Measurements from ENCODE around the gene NFYB. TPM values are rescaled to one million over a fixed set of nuclear protein-coding genes. Genes with fewer than 3 reads are reported as not detected.

NFYB gene
- total RNA-seq, result 36.0 to 40.2 TPM (median 36.7 TPM) in 3 replicates

- peak; percentile 85 to 92 for DNase-seq (ENCODE audit: low spot score in 2 of 2, unreplicated experiment in 2 of 2)
- Mint-ChIP-seq H3K27me3 (ENCODE audit: low read depth) (no peaks in the 10 kb centered on the region), H3K27ac (peak within 1 kb of the TSS; percentile 93), H3K9me3 (no peaks in the 10 kb centered on the region), H3K4me3 (peak within 1 kb of the TSS; percentile 84), H3K36me3 (no peaks in the 10 kb centered on the region), H3K4me1 (peaks cover 23% of the 10 kb centered on the region)
- no peak for TF ChIP-seq CTCF (IDR thresholded peaks at IDR 0.05; ENCODE audit: unreplicated experiment)
These were observed at the start of gene NFYB for GRCh38 chr12:104137902-104138796. NFYB (minus strand) TSS chr12:104138210; CDS start chr12:104135453, 2,757 bp downstream.

DNA sequence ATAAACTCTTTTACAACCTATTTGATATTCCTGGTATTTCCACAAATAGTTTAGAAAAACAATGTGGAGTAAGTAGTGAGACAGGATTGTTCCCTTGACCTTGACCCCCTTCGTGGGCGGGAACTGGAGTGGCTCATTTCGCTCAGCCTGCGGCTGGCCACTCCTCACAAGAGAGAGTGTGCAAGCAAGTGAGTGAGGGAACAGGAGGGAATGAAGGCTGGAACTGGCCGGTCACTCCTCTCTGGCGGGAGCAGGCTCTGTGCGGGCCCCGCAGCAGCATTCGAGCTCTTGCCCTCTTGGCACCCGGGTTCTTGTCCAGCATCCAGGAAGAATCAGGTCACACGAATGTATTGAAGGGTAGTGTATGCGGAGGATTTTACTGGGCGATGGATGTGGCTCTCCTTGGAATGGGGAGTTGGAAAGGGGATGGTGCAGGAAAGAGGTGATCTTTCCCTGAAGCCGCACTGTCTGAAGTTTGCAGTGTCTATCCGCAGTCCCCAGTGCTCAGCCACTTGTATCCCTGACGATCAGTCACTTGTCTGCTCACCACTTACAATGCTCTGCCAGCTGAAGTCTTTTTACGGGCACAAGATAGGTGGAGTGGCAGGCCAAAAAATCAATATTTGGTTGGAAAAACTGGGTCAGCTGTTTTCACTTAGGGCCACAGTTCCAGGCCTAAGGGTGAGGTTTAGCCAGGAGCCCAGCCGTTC, 49.6 kb upstream of the NFYB start:
- H3K36me3 Mint-ChIP-seq, result peaks cover 2% of the 10 kb centered on the region
- TF ChIP-seq CTCF (IDR thresholded peaks at IDR 0.05; ENCODE audit: unreplicated experiment), result no peak

DNA sequence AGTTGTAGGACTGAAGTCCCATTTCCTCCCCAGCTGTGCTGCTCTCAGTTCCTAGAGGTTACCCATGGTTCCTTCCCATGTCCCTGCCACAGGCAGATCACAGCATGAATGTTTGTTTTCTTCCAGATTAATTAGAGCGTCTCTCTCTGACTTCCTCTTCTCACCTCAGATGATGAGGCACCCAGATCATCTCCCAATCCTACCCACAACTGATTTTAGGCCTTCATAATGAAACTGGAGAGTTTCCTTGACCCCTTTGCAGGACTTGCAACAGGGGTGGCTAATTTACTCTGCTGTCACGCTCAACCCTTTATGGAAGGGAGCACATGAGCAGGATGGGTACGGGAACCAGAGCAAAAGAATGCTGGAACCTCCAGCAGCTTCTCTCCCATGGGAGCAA, 45.4 kb upstream of the NFYB start:
- no peak for TF ChIP-seq CTCF (IDR thresholded peaks at IDR 0.05; ENCODE audit: unreplicated experiment)
- Mint-ChIP-seq H3K4me3 (no peak overlapping the region), H3K9me3 (peaks cover 14% of the 10 kb centered on the region), H3K36me3 (peaks cover under 1% of the 10 kb centered on the region), H3K4me1 (peaks cover 8% of the 10 kb centered on the region), H3K27me3 (ENCODE audit: low read depth) (peaks cover 2% of the 10 kb centered on the region), H3K27ac (no peak overlapping the region)
- no peak for DNase-seq (ENCODE audit: low spot score in 2 of 2, unreplicated experiment in 2 of 2)

More for the DNA sequence above, 49.6 kb upstream of the NFYB start:
- DNase-seq (ENCODE audit: low spot score in 2 of 2, unreplicated experiment in 2 of 2), result no peak
- Mint-ChIP-seq H3K9me3 (peaks cover 13% of the 10 kb centered on the region), H3K27me3 (ENCODE audit: low read depth) (no peaks in the 10 kb centered on the region), H3K4me1 (no peaks in the 10 kb centered on the region), H3K4me3 (no peak overlapping the region), H3K27ac (no peak overlapping the region)

- no peak for TF ChIP-seq CTCF (IDR thresholded peaks at IDR 0.05; ENCODE audit: unreplicated experiment)
- Mint-ChIP-seq H3K27me3 (ENCODE audit: low read depth) (peaks cover 2% of the 10 kb centered on the region), H3K9me3 (peaks cover 12% of the 10 kb centered on the region), H3K4me3 (no peak overlapping the region), H3K4me1 (peaks cover 15% of the 10 kb centered on the region), H3K36me3 (no peaks in the 10 kb centered on the region), H3K27ac (no peak overlapping the region)
- no peak for DNase-seq (ENCODE audit: low spot score in 2 of 2, unreplicated experiment in 2 of 2)
These were observed 44.8 kb upstream of the NFYB start for GRCh38 chr12:104182621-104183378.

DNA sequence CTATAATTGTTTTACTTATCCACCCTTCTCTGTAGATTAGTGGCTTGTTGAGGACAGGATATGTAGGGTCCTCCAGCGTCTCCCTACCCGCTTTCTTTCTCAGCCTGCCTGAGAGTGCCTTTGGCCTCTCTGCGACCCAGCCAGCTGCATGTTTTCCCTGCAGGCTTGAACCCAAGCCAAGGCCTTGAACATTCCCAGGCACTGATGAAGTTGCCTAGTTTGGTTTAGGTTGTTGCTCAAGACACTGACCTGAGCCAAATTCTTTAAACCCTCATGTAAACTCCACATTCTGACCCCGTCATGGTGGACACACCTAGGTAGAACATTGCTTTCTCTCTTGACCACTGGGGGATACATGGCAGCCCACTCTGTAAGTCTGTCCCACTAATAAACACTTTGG, 44.1 kb upstream of the NFYB start:
- Mint-ChIP-seq H3K9me3 (peaks cover 12% of the 10 kb centered on the region), H3K27me3 (ENCODE audit: low read depth) (peaks cover 2% of the 10 kb centered on the region), H3K4me1 (peaks cover 21% of the 10 kb centered on the region), H3K36me3 (no peaks in the 10 kb centered on the region), H3K27ac (no peak overlapping the region), H3K4me3 (no peak overlapping the region)
- TF ChIP-seq CTCF (IDR thresholded peaks at IDR 0.05; ENCODE audit: unreplicated experiment), result no peak
- DNase-seq (ENCODE audit: low spot score in 2 of 2, unreplicated experiment in 2 of 2), result no peak

Measured in mesothelial cell of epicardium (in vitro differentiated cells).